Measurements from ENCODE around the gene TAF11L12. TPM values are rescaled to one million over a fixed set of nuclear protein-coding genes. Genes with fewer than 3 reads are reported as not detected.

TAF11L12 gene
- total RNA-seq, 2 donors from 2014 or later = not detected

Other genes with a start within 250 kb of the TAF11L12 start
- not detected for gene TAF11L2, start 112.2 kb upstream of the TAF11L12 start, total RNA-seq
- not detected for gene TAF11L3, start 92.0 kb upstream of the TAF11L12 start, total RNA-seq
- not detected for gene TAF11L4, start 88.6 kb upstream of the TAF11L12 start, total RNA-seq
- gene TAF11L5, start 85.2 kb upstream of the TAF11L12 start, total RNA-seq = not detected
- not detected for gene TAF11L6, start 81.7 kb upstream of the TAF11L12 start, total RNA-seq
- gene TAF11L7, start 24.6 kb upstream of the TAF11L12 start, total RNA-seq = not detected
- not detected for gene TAF11L8, start 19.4 kb upstream of the TAF11L12 start, total RNA-seq
- not detected for gene TAF11L9, start 16.0 kb upstream of the TAF11L12 start, total RNA-seq
- not detected for gene TAF11L10, start 12.6 kb upstream of the TAF11L12 start, total RNA-seq
- gene TAF11L11, start 6.2 kb upstream of the TAF11L12 start, total RNA-seq = not detected
- not detected for gene TAF11L13, start 21.7 kb downstream of the TAF11L12 start, total RNA-seq
- not detected for gene TAF11L14, start 24.1 kb downstream of the TAF11L12 start, total RNA-seq